H1 (cell line): ENCODE results near the gene CUX1. TPM values are rescaled to one million over a fixed set of nuclear protein-coding genes. Genes with fewer than 3 reads are reported as not detected.
A peak's percentile ranks its signal among the peaks of the same experiment; 100 is the strongest.

Experiments used
- CTCF ChIA-PET: fragments of 300-600 bp; sonication (Branson Sonifier 250); formaldehyde crosslinking; loops from one replicate; lab custom pipeline; 2021; ENCODE audit not compliant: partially characterized antibody; lab: Charles Lee
- POLR2A ChIA-PET: fragments of 300-600 bp; sonication (Branson Sonifier 250); formaldehyde crosslinking; loops from one replicate; lab custom pipeline; 2021; ENCODE audit warnings: inconsistent platforms; ENCODE audit not compliant: partially characterized antibody; lab: Charles Lee
- DNase-seq, 2 experiments: peaks; one replicate each; pipeline versions ENCODE4 v3.0.0 to v3.0.0-alpha.2; 2010 to 2022; ENCODE audit warnings: low spot score in 2 of 2, low read depth in 1 of 2, mixed read lengths in 1 of 2
- FAIRE-seq: peaks from 2 replicates; lab custom pipeline; 2011; peaks lifted over from hg19 to GRCh38; lab: Jason Lieb, UNC
- H2AFZ ChIP-seq: 2 replicates; pipeline ENCODE4 v1.8.1; 2012; ENCODE audit warnings: low read length, inconsistent platforms
- H2AK5ac ChIP-seq: 2 replicates; pipeline ENCODE4 v1.6.1; 2013; ENCODE audit warnings: low read depth, low read length
- H2BK120ac ChIP-seq: replicated peaks from 2 replicates; pipeline ENCODE3; 2013; ENCODE audit warnings: low read depth, low read length, inconsistent platforms
- H2BK12ac ChIP-seq: 2 replicates; pipeline ENCODE4 v1.6.1; 2013; ENCODE audit warnings: low read depth, low read length
- H2BK15ac ChIP-seq: 2 replicates; pipeline ENCODE4 v1.6.1; 2013; ENCODE audit warnings: low read length
- H2BK20ac ChIP-seq: 2 replicates; pipeline ENCODE4 v1.6.1; 2013; ENCODE audit warnings: low read length
- H2BK5ac ChIP-seq: 2 replicates; pipeline ENCODE4 v1.6.1; 2013; ENCODE audit warnings: low read depth, low read length
- H3K14ac ChIP-seq: 2 replicates; pipeline ENCODE4 v1.6.1; 2013; ENCODE audit warnings: inconsistent platforms; ENCODE audit not compliant: insufficient read length
- H3K18ac ChIP-seq: 2 replicates; pipeline ENCODE4 v1.6.1; 2013; ENCODE audit warnings: low read length; ENCODE audit errors: extremely low read depth
- H3K23ac ChIP-seq: 2 replicates; pipeline ENCODE4 v1.6.1; 2013; ENCODE audit warnings: inconsistent platforms; ENCODE audit not compliant: insufficient read length
- H3K23me2 ChIP-seq: 2 replicates; pipeline ENCODE4 v1.6.1; 2013; ENCODE audit warnings: low read depth, low read length
- H3K27ac ChIP-seq: 2 replicates; pipeline ENCODE4 v1.6.1; 2011; ENCODE audit warnings: low read depth, low read length, inconsistent platforms
- H3K27me3 ChIP-seq, 4 experiments: replicated peaks in 1 of 4; 1 replicate in 1 of 4; 2 replicates in 3 of 4; pipeline versions ENCODE4 v1.6.1 to v1.8.1; 2011 to 2013; ENCODE audit warnings: low read length in 3 of 4, mild to moderate bottlenecking in 3 of 4, inconsistent platforms in 2 of 4, mixed read lengths in 2 of 4, moderate library complexity in 1 of 4; ENCODE audit not compliant: control insufficient read depth in 3 of 4, insufficient read depth in 3 of 4; ENCODE audit errors: extremely low read depth in 1 of 4
- H3K36me3 ChIP-seq, 4 experiments: 2 replicates each; pipeline versions ENCODE4 v1.6.1 to v1.8.1; 2011 to 2013; ENCODE audit warnings: mild to moderate bottlenecking in 4 of 4, low read length in 3 of 4, moderate library complexity in 2 of 4, control low read depth in 1 of 4, inconsistent platforms in 1 of 4; ENCODE audit not compliant: insufficient read depth in 4 of 4, control insufficient read depth in 2 of 4
- H3K4ac ChIP-seq: replicated peaks from 2 replicates; pipeline ENCODE3; 2013; ENCODE audit warnings: low read length, low read depth, mixed read lengths, inconsistent platforms; ENCODE audit not compliant: insufficient read length
- H3K4me1 ChIP-seq, 4 experiments: replicated peaks in 1 of 4; 1 replicate in 1 of 4; 2 replicates in 3 of 4; pipeline versions ENCODE4 v1.6.1 to v1.8.1; 2011 to 2013; ENCODE audit warnings: low read length in 3 of 4, inconsistent platforms in 2 of 4, mixed read lengths in 1 of 4; ENCODE audit not compliant: insufficient read depth in 4 of 4, control insufficient read depth in 3 of 4
- H3K4me2 ChIP-seq, 2 experiments: 2 replicates each; pipeline versions ENCODE4 v1.6.1 to v1.8.1; 2011 to 2013; ENCODE audit warnings: low read depth in 2 of 2, low read length in 2 of 2, control low read depth in 1 of 2, inconsistent platforms in 1 of 2, mild to moderate bottlenecking in 1 of 2; ENCODE audit not compliant: insufficient read depth in 1 of 2
- H3K4me3 ChIP-seq, 4 experiments: fragments of 200-600, 300-600 bp in 1 of 4; sonication (generic), shearing (Covaris generic), sonication (Bioruptor Twin) in 1 of 4; 2 replicates each; pipeline versions ENCODE4 v1.5.1 to v1.8.1; 2011 to 2016; ENCODE audit warnings: low read length in 4 of 4, low read depth in 3 of 4, control low read depth in 2 of 4, inconsistent platforms in 2 of 4, mild to moderate bottlenecking in 2 of 4, mixed read lengths in 1 of 4, moderate library complexity in 1 of 4; ENCODE audit not compliant: insufficient read depth in 2 of 4; ENCODE audit errors: extremely low read depth in 1 of 4
- H3K56ac ChIP-seq: replicated peaks from 2 replicates; pipeline ENCODE3; 2013; ENCODE audit warnings: low read depth, mild to moderate bottlenecking, mixed read lengths, low read length, inconsistent platforms; ENCODE audit not compliant: insufficient read length
- H3K79me1 ChIP-seq: 2 replicates; pipeline ENCODE4 v1.6.1; 2013; ENCODE audit warnings: low read depth, low read length, control low read depth
- H3K79me2 ChIP-seq, 2 experiments: 2 replicates each; pipeline versions ENCODE4 v1.6.1 to v1.8.1; 2012 to 2013; ENCODE audit warnings: low read length in 2 of 2, mild to moderate bottlenecking in 2 of 2, inconsistent platforms in 1 of 2; ENCODE audit not compliant: insufficient read depth in 2 of 2, control insufficient read depth in 1 of 2
- H3K9ac ChIP-seq, 4 experiments: replicated peaks in 1 of 4; 1 replicate in 1 of 4; 2 replicates in 3 of 4; pipeline versions ENCODE4 v1.6.1 to v1.8.1; 2011 to 2013; ENCODE audit warnings: low read depth in 3 of 4, low read length in 3 of 4, control low read depth in 2 of 4, mild to moderate bottlenecking in 2 of 4, moderate library complexity in 2 of 4, inconsistent platforms in 1 of 4; ENCODE audit errors: extremely low read depth in 1 of 4
- H3K9me3 ChIP-seq, 2 experiments: 2 replicates each; pipeline versions ENCODE4 v1.6.1 to v1.8.1; 2012 to 2013; ENCODE audit warnings: mild to moderate bottlenecking in 2 of 2, moderate library complexity in 2 of 2, control low read depth in 1 of 2, inconsistent platforms in 1 of 2, low read depth in 1 of 2, low read length in 1 of 2, mixed read lengths in 1 of 2; ENCODE audit not compliant: insufficient read depth in 2 of 2
- H4K20me1 ChIP-seq, 2 experiments: replicated peaks in 1 of 2; 2 replicates each; pipeline versions ENCODE3 to v1.8.1; 2011 to 2013; ENCODE audit warnings: inconsistent platforms in 2 of 2, low read length in 2 of 2, mild to moderate bottlenecking in 1 of 2; ENCODE audit not compliant: insufficient read depth in 2 of 2, control insufficient read depth in 1 of 2
- H4K5ac ChIP-seq: 2 replicates; pipeline ENCODE4 v1.6.1; 2013; ENCODE audit warnings: low read length, low read depth, mixed read lengths, inconsistent platforms; ENCODE audit not compliant: insufficient read length
- H4K8ac ChIP-seq: 2 replicates; pipeline ENCODE4 v1.8.0; 2013; ENCODE audit warnings: mild to moderate bottlenecking, moderate library complexity, low read length, inconsistent platforms; ENCODE audit not compliant: insufficient read depth; ENCODE audit errors: extremely low read depth
- H4K91ac ChIP-seq: replicated peaks from 2 replicates; pipeline ENCODE3; 2013; ENCODE audit warnings: low read length, mixed read lengths, inconsistent platforms; ENCODE audit not compliant: insufficient read length
- ASH2L ChIP-seq: fragments of 200-600, 300-600 bp; sonication (generic); IDR thresholded peaks from one replicate; pipeline ENCODE4 v1.7.1; 2017; ENCODE audit warnings: low read length
- CHD2 ChIP-seq: IDR thresholded peaks from 2 replicates; pipeline ENCODE4 v1.6.1; 2012; ENCODE audit warnings: low read length, improper control_type of control experiment
- EP300 ChIP-seq, 2 experiments: IDR thresholded peaks; 1 replicate in 1 of 2; 2 replicates in 1 of 2; pipeline ENCODE4 v1.6.1; 2011 to 2012; ENCODE audit warnings: low read depth in 2 of 2, low read length in 2 of 2, mild to moderate bottlenecking in 2 of 2, borderline replicate concordance in 1 of 2, inconsistent platforms in 1 of 2, moderate library complexity in 1 of 2
- GABPA ChIP-seq: IDR thresholded peaks from 2 replicates; pipeline ENCODE4 v1.6.1; 2011; ENCODE audit warnings: mild to moderate bottlenecking, low read length, moderate library complexity, borderline replicate concordance; ENCODE audit not compliant: insufficient read depth
- HDAC2 ChIP-seq, 2 experiments: fragments of 300-600 bp in 1 of 2; sonication (generic) in 1 of 2; IDR thresholded peaks; 2 replicates each; pipeline ENCODE4 v1.6.1; 2011 to 2012; ENCODE audit warnings: low read depth in 2 of 2, low read length in 2 of 2, mild to moderate bottlenecking in 2 of 2, moderate library complexity in 2 of 2, borderline replicate concordance in 1 of 2, inconsistent platforms in 1 of 2
- MAFK ChIP-seq: IDR thresholded peaks from 2 replicates; pipeline ENCODE4 v1.6.1; 2012; ENCODE audit warnings: low read depth, mild to moderate bottlenecking, improper control_type of control experiment, low read length
- PHF8 ChIP-seq: fragments of 200-600 bp; sonication (generic); conservative IDR thresholded peaks from 2 replicates; pipeline ENCODE4 v1.7.1; 2012; ENCODE audit warnings: low read depth, mild to moderate bottlenecking, inconsistent platforms, low read length, moderate library complexity
- POLR2AphosphoS5 ChIP-seq: IDR thresholded peaks from 2 replicates; pipeline ENCODE4 v1.6.1; 2011; ENCODE audit warnings: low read depth, low read length
- SAP30 ChIP-seq: fragments of 300-600 bp; sonication (generic); IDR thresholded peaks from 2 replicates; pipeline ENCODE4 v1.7.1; 2012; ENCODE audit warnings: low read length, moderate library complexity, mild to moderate bottlenecking, inconsistent platforms; ENCODE audit not compliant: insufficient read depth, insufficient replicate concordance
- TAF1 ChIP-seq: IDR thresholded peaks from 2 replicates; pipeline ENCODE4 v1.6.1; 2011; ENCODE audit warnings: mild to moderate bottlenecking, low read depth, low read length
- TBP ChIP-seq: IDR thresholded peaks from 2 replicates; pipeline ENCODE4 v1.6.1; 2011; ENCODE audit warnings: low read depth, low read length, improper control_type of control experiment
- WGBS, 2 experiments: shearing (Covaris generic) in 1 of 2; methylation state at CpG; one replicate each; pipeline versions ENCODE4 v1.1.6 to v1.1.7; 2013 to 2015; ENCODE audit warnings: low lambda C conversion rate in 2 of 2, mixed read lengths in 2 of 2, inconsistent platforms in 1 of 2, low coverage in 1 of 2, missing lambda C conversion rate in 1 of 2; ENCODE audit not compliant: insufficient replicate concordance in 2 of 2, insufficient coverage in 1 of 2, insufficient read length in 1 of 2; ENCODE audit errors: extremely low coverage in 1 of 2, missing lambda C conversion rate in 1 of 2; 5-methylcytosine and 5-hydroxymethylcytosine counted together
- polyA plus RNA-seq, 7 experiments: library from polyadenylated mRNA; depleted of rRNA in 3 of 7; stranded (reverse) in 5 of 7; unstranded in 2 of 7; fragments of >200 nt in 5 of 7; fragments of 200-250 nt in 2 of 7; gene quantifications; 1 replicate in 5 of 7; 2 replicates in 1 of 7; 4 replicates in 1 of 7; pipeline versions ENCODE4 v1.2.1 to v1.2.3, GENCODE V29; 2011 to 2013; ENCODE audit warnings: missing spikeins in 2 of 7, mixed read lengths in 2 of 7
- total RNA-seq: library from RNA; stranded (reverse); fragmentation: NEBNext Ultra II Directional; extraction: Animal tissue kit (Norgen Biotek cat#: 25700); gene quantifications from 2 replicates; pipeline ENCODE4 v1.2.1, GENCODE V29; 2021

CUX1 gene
- total and polyA plus RNA-seq, 2 of the 8 experiments (the other 6 are each of a cell fraction or from before 2014, with no cell fraction given), result 21.6 to 65.9 TPM

- Histone ChIP-seq H4K20me1 (no peaks in the 10 kb centered on the region), H2BK5ac (no peak overlapping the region), H2BK12ac (0 out of 2 replicates have a peak overlapping the region, but pooled peaks have one; percentile 11), H3K36me3 (peaks cover 0 to 6% (median 1%) of the 10 kb centered on the region in 4 experiments; a peak in 2 of 8 replicates), H3K23me2 (no peaks in the 10 kb centered on the region), H3K4me2 (no peak overlapping the region), H3K79me1 (peaks cover 2% of the 10 kb centered on the region; the same call in 1 of the 2 replicates), H3K4ac (no peak overlapping the region), H3K9ac (no peak overlapping the region), H2BK120ac (no peak overlapping the region), H3K9me3 (no peaks in the 10 kb centered on the region), H3K4me1 (peaks cover 0 to 8% (median 3%) of the 10 kb centered on the region in 4 experiments; a peak in 5 of 7 replicates), H3K23ac (no peak overlapping the region), H3K18ac (no peak overlapping the region), H2BK15ac (no peak overlapping the region), H2BK20ac (no peak overlapping the region), H4K91ac (no peak overlapping the region), H3K27ac (no peak overlapping the region), H3K56ac (no peak overlapping the region), H4K5ac (no peak overlapping the region), H2AK5ac (no peak overlapping the region), H3K14ac (no peak overlapping the region), H3K4me3 (no peak overlapping the region), H3K27me3 (no peaks in the 10 kb centered on the region), H3K79me2 (no peaks in the 10 kb centered on the region), H2AFZ (no peak overlapping the region), H4K8ac (no peak overlapping the region)
- ChIA-PET POLR2A (no interaction called here), CTCF (interaction anchor here (1.0 to 1.4 kb wide), 2 partner anchors 151 to 167 kb away, joined by 3 read pairs; no protein-coding TSS in a partner anchor)
- TF ChIP-seq POLR2AphosphoS5, result no peak
- TF ChIP-seq PHF8, result no peak
- TF ChIP-seq GABPA, result no peak
- TF ChIP-seq ASH2L, result no peak
- no peak for TF ChIP-seq HDAC2 (IDR thresholded peaks at IDR 0.05; ENCODE audit: borderline replicate concordance in 1 of 2, low read depth in 2 of 2, low read length in 2 of 2)
- TF ChIP-seq MAFK, result no peak
- TF ChIP-seq TBP, result no peak
- no peak for TF ChIP-seq TAF1
- TF ChIP-seq CHD2, result no peak
- TF ChIP-seq SAP30, result no peak
- no peak for TF ChIP-seq EP300 (IDR thresholded peaks at IDR 0.05; ENCODE audit: borderline replicate concordance in 1 of 2, low read depth in 2 of 2, low read length in 2 of 2)
- FAIRE-seq (no peak), DNase-seq (peak in 1 of 2 experiments; percentile 42)
- 78% methylated on average over 13 of the region's 13 CpGs; no CpG with 5 or more reads in 1 of the 2 experiments for WGBS, 2 experiments
Observed at GRCh38 chr7:102097601-102098161, 280.3 kb downstream of the CUX1 start.
